Heart left ventricle (tissue), 16 donors: ENCODE results near the gene DAPK2. TPM values are rescaled to one million over a fixed set of nuclear protein-coding genes. Genes with fewer than 3 reads are reported as not detected.

ENCODE experiments used
- ATAC-seq, 4 donors: fragments of 200-7000 bp; cut with Tn5 transposase; one replicate each; pipeline ENCODE4 v1.9.1; 2020 to 2022; ENCODE audit warnings: moderate library complexity in 4 of 4, mild to moderate bottlenecking in 3 of 4, moderate number of reproducible peaks in 1 of 4
- DNase-seq, 5 donors: peaks; one replicate each; pipeline ENCODE4 v3.0.0-alpha.2; 2020
- H3K27ac ChIP-seq, 12 donors: fragments of 200-600 bp; sonication (generic) in 4 of 12; one replicate each; pipeline versions ENCODE4 v1.5.0 to v1.8.0; 2016 to 2022; ENCODE audit warnings: mild to moderate bottlenecking in 2 of 12
- H3K27me3 ChIP-seq, 9 donors: fragments of 200-600 bp; sonication (generic) in 2 of 9; one replicate each; pipeline versions ENCODE4 v1.5.1 to v1.8.0; 2016 to 2022; ENCODE audit warnings: mild to moderate bottlenecking in 3 of 9
- H3K36me3 ChIP-seq, 9 donors: fragments of 200-600 bp; sonication (generic) in 2 of 9; one replicate each; pipeline versions ENCODE4 v1.5.0 to v1.8.0; 2018 to 2022; ENCODE audit warnings: mild to moderate bottlenecking in 2 of 9
- H3K4me1 ChIP-seq, 12 donors: fragments of 200-600 bp; sonication (generic) in 4 of 12; one replicate each; pipeline versions ENCODE4 v1.5.0 to v1.8.0; 2016 to 2022; ENCODE audit warnings: mild to moderate bottlenecking in 3 of 12
- H3K4me3 ChIP-seq, 12 donors: fragments of 200-600 bp; sonication (generic) in 4 of 12; one replicate each; pipeline versions ENCODE4 v1.5.0 to v1.8.0; 2017 to 2022; ENCODE audit warnings: mild to moderate bottlenecking in 9 of 12, moderate library complexity in 4 of 12
- H3K9me3 ChIP-seq, 12 donors: fragments of 200-600 bp; sonication (generic) in 4 of 12; one replicate each; pipeline versions ENCODE4 v1.5.0 to v1.8.0; 2016 to 2022; ENCODE audit warnings: mild to moderate bottlenecking in 1 of 12
- POLR2A ChIP-seq, 2 donors: fragments of 450-650 bp; IDR thresholded peaks; one replicate each; pipeline ENCODE4 v1.6.1; 2017; ENCODE audit warnings: antibody characterized with exemption in 2 of 2, mild to moderate bottlenecking in 2 of 2, moderate library complexity in 2 of 2
- WGBS, 4 donors: extraction: QIAGEN DNeasy Blood & Tissue Kit in 2 of 4; methylation state at CpG; one replicate each; pipeline versions ENCODE4 v1.1.5 to v1.1.7; 2013 to 2018; 5-methylcytosine and 5-hydroxymethylcytosine counted together
- intact Hi-C, 10 donors: fragments of 100-400 bp; cut with DNase I; formaldehyde crosslinking; loops; one replicate each; pipeline versions ENCODE4 v1.11.1 to v1.14.2; 2022
- polyA plus RNA-seq, 2 donors: library from polyadenylated mRNA; stranded (reverse); fragments of 200-250 nt; gene quantifications; one replicate each; pipeline ENCODE4 v1.2.3, GENCODE V29; 2013
- total RNA-seq, 9 donors: library from RNA; depleted of rRNA in 2 of 9; stranded (reverse); fragments of >200 nt in 2 of 9; fragmentation: NEBNext Ultra II Directional in 3 of 9; extraction: Animal tissue kit (Norgen Biotek cat#: 25700) in 3 of 9; gene quantifications; one replicate each; pipeline versions ENCODE4 v1.1.0 to v1.2.4, GENCODE V29; 2016 to 2023
- TF ChIP-seq, protein P1 (sequence below), 12 donors: fragments of 200-600 bp; sonication (generic) in 4 of 12; IDR thresholded peaks; one replicate each; pipeline versions ENCODE4 v1.5.0 to v1.8.0; 2018 to 2022; ENCODE audit warnings: antibody characterized with exemption in 12 of 12, mild to moderate bottlenecking in 5 of 12
- donor health status: ischemic (EF 13 %, LVEDD 7.1; RV severe dilation, severe dysfunction).
- donor health status: healthy with polysubstance abuse.
- donor health status: DM: no; HTN: yes; CAD: no.
- donor health status: DM: no; HTN: no; CAD: no.
- donor health status: ischemic (EF 25% LVEDD 6.9; RV normal size, moderate dysfunction).
- donor health status: ischemic (EF 25% LVEDD 5.7; RV mildly dilated, moderate dysfunction).
- donor health status: healthy.
- donor health status: DM: yes; HTN: yes; CAD: no.
- donor health status: ischemic (EF 35%, LVEDD 5.7; RV mildly dilated, moderate dysfunction).
- donor health status: nonischemic (EF 11% LVEDD 7.7; RV severe dilation, severe dysfunction).
- donor health status: DM: yes; HTN: yes; CAD: no.
- donor health status: PGD.
- donor health status: ischemic (EF 29% LVEDD 5.4; RV normal size, mild dysfunction).
- donor health status: nonischemic (EF 23%, LVEDD 6.1; RV moderate dilation, normal function).

Gene DAPK2
- total and polyA plus RNA-seq, 11 donors, result 20.4 to 56.2 (median 26.4) TPM

DNA sequence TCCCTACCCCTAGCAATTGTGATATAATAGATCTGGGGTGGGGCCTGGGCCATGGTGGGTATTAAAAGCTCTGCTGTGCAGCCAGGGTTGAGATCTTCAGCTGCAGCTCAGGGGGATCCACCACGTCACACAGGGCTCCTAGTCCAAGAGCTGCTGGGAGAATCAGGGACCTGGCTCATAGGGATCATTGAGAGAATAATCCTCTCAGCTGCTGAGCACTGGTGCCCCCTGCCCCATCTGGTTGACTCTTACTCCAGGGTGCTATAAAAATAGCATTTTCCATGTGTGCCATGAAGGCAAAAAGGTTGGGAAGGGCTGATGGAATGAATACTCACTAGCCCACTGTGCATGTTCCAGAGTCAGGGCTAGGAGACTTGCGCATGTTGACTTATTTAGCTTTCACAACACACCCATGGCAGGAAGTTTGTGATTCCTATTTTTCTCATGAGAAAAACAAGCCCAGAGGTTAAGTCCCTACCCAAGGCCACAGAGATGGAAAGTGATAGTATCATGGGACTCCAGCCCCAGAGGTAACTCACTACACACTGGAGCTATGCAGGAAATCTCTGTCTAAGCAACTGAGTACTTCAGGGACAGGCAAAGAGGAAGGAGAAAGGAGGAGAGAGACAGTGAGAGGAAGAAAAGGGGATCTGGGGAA is 118.0 kb downstream of the DAPK2 start:
- Histone ChIP-seq H3K27me3 (no peaks in the 10 kb centered on the region), H3K36me3 (peaks cover 0 to 46% (median 0%) of the 10 kb centered on the region in 9 donors), H3K27ac (peak overlapping the region in 2 of 12 donors; percentile 8 to 27), H3K9me3 (no peaks in the 10 kb centered on the region), H3K4me3 (no peak overlapping the region), H3K4me1 (peaks cover 0 to 20% (median 7%) of the 10 kb centered on the region in 12 donors)
- ATAC-seq, result peak in 2 of 4 donors; percentile 8 to 42
- WGBS, 4 donors, result 67 to 78% (median 75%) methylated on average over 2 of the region's 2 CpGs
- intact Hi-C loops, result no loop called here
- TF ChIP-seq, protein P1, sequence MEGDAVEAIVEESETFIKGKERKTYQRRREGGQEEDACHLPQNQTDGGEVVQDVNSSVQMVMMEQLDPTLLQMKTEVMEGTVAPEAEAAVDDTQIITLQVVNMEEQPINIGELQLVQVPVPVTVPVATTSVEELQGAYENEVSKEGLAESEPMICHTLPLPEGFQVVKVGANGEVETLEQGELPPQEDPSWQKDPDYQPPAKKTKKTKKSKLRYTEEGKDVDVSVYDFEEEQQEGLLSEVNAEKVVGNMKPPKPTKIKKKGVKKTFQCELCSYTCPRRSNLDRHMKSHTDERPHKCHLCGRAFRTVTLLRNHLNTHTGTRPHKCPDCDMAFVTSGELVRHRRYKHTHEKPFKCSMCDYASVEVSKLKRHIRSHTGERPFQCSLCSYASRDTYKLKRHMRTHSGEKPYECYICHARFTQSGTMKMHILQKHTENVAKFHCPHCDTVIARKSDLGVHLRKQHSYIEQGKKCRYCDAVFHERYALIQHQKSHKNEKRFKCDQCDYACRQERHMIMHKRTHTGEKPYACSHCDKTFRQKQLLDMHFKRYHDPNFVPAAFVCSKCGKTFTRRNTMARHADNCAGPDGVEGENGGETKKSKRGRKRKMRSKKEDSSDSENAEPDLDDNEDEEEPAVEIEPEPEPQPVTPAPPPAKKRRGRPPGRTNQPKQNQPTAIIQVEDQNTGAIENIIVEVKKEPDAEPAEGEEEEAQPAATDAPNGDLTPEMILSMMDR (IDR thresholded peaks at IDR 0.05), result no peak
- TF ChIP-seq POLR2A (IDR thresholded peaks at IDR 0.05), result no peak
- no peak for DNase-seq

DNA sequence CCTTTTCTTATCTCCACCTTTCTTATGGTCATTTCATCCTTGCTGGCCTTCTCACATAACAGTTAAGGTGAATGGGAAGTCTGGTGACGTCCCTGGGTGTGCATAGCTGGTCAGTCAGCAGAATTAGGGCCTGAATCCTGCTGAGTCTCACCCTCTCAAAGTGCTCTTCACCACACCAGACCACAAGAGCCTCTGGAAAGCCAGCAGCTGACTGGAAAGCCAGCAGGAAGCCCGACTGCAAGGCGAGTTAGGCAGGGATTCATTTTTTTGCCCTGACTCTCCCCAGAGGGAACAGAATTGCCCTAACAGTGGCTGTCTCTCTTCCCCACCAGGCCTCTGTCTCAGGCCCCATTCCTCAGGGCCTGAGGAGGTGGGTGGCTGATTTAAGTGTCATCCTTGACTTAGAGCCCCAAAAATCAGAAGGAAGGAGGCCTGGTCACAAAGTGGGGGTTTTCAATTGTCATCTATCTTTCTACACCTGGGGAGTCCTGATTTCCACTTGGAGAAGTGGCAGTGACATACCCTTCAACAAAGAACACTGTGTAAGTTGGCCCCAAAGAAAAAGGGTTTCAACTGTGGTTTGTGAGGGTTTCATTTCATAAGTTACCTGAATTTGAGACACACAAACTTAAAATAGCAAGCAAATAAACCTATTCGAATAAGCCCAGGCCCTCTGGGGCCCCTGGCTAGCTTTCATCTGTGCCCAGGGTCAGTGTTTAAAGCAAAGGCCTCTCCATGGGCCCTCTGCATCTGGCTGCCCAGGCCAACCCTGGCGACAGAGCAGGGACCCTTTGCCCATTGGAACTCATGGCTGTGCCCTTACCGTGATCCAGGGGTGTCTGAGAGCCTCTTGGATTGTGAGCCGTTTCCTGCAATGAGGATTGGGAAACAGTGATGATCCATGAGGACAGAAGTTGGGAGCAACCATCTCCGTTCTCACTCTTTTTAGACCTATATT is 122.0 kb downstream of the DAPK2 start:
- H3K4me1 ChIP-seq, result peaks cover 0 to 48% (median 14%) of the 10 kb centered on the region in 12 donors
- H3K27ac ChIP-seq, result no peak overlapping the region
- H3K4me3 ChIP-seq, result no peak overlapping the region
- ATAC-seq (no peak), DNase-seq (no peak)
- TF ChIP-seq, protein P1 (IDR thresholded peaks at IDR 0.05), result no peak
- TF ChIP-seq POLR2A (IDR thresholded peaks at IDR 0.05), result no peak
- H3K9me3 ChIP-seq, result no peaks in the 10 kb centered on the region
- WGBS, 4 donors, result 89 to 96% (median 92%) methylated on average over 8 of the region's 8 CpGs
- peaks cover 0 to 56% (median 9%) of the 10 kb centered on the region in 9 donors for H3K36me3 ChIP-seq
- H3K27me3 ChIP-seq, result no peaks in the 10 kb centered on the region
- intact Hi-C loops, result no loop called here

DNA sequence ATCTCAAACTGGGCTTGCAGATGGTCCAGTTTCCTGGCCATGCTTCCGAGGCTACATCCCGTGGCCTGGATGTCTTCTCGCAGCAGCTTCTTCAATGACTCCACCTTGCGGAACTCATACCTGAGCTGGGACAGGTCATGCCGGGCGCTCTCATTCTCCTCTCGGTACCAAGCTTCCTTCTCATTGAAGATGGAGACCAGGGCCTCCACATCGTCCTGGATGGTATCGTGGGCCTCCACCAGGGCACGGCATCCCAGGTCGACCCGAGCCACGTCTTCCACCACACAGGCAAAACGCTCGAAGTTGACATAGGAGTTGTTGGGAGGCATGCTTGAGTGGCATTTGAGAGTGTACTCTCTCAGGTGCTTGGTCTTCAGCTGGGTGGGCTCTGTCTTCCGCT is 123.4 kb downstream of the DAPK2 start:
- H3K27me3 ChIP-seq, result no peaks in the 10 kb centered on the region
- ATAC-seq (no peak), DNase-seq (no peak)
- WGBS, 4 donors, result 85 to 91% (median 87%) methylated on average over 11 to 16 of the region's 16 CpGs
- TF ChIP-seq POLR2A (IDR thresholded peaks at IDR 0.05), result no peak
- TF ChIP-seq, protein P1 (IDR thresholded peaks at IDR 0.05), result no peak
- H3K4me3 ChIP-seq, result no peak overlapping the region
- peaks cover 0 to 52% (median 9%) of the 10 kb centered on the region in 9 donors for H3K36me3 ChIP-seq
- H3K27ac ChIP-seq, result no peak overlapping the region
- intact Hi-C loops, result no loop called here
- H3K9me3 ChIP-seq, result no peaks in the 10 kb centered on the region
- peaks cover 0 to 41% (median 8%) of the 10 kb centered on the region in 12 donors for H3K4me1 ChIP-seq
